Peyer's patch (tissue), 4 donors: ENCODE measurements around the gene RNF44.

Experiments used
- POLR2A ChIP-seq, 2 donors: fragments of 450-650 bp; IDR thresholded peaks; one replicate each; pipeline ENCODE4 v1.5.1; 2017; ENCODE audit warnings: antibody characterized with exemption in 2 of 2, mild to moderate bottlenecking in 2 of 2, moderate library complexity in 2 of 2
- TF ChIP-seq, protein P1 (sequence below), 6 experiments: fragments of 450-650 bp in 4 of 6; fragments of 200-600 bp in 2 of 6; sonication (generic) in 1 of 6; IDR thresholded peaks; one replicate each; pipeline ENCODE4 v1.5.1; 2017 to 2019; ENCODE audit warnings: antibody characterized with exemption in 6 of 6, mild to moderate bottlenecking in 3 of 6, moderate library complexity in 1 of 6

DNA sequence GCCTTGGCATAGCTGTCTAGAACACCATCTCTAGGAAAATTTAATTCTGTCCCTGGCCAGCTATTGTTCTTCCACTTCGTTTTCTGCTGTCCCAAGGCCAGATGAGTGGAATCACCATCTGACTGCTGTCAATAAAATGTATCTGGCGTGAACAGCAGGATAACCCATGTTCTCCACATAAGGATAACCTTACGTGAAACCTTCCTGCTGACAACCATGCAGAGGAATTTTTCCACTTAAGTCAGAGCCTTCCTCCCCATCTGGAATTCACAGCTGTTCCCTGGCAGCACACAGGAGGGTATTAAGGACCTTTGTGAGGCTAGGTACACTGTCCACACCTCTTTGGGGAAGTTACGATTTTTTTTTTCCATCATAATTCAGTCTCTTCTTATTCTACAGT, 28.6 kb downstream of the RNF44 start:
- TF ChIP-seq, protein P1, sequence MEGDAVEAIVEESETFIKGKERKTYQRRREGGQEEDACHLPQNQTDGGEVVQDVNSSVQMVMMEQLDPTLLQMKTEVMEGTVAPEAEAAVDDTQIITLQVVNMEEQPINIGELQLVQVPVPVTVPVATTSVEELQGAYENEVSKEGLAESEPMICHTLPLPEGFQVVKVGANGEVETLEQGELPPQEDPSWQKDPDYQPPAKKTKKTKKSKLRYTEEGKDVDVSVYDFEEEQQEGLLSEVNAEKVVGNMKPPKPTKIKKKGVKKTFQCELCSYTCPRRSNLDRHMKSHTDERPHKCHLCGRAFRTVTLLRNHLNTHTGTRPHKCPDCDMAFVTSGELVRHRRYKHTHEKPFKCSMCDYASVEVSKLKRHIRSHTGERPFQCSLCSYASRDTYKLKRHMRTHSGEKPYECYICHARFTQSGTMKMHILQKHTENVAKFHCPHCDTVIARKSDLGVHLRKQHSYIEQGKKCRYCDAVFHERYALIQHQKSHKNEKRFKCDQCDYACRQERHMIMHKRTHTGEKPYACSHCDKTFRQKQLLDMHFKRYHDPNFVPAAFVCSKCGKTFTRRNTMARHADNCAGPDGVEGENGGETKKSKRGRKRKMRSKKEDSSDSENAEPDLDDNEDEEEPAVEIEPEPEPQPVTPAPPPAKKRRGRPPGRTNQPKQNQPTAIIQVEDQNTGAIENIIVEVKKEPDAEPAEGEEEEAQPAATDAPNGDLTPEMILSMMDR (IDR thresholded peaks at IDR 0.05), result no peak
- TF ChIP-seq POLR2A (IDR thresholded peaks at IDR 0.05), result no peak
